ENCODE measurements around the gene MYL6B.
"Not testable (repeated sequence)": the region's sequence is repeated elsewhere in the genome, so short reads cannot be mapped to it uniquely, and the experiment has no call there.

The MYL6B gene

GRCh38 chr12:56153678-56154065, 1.3 kb downstream of the MYL6B start:
- DNase-seq (ENCODE audit: low spot score): no peak

- no peak for DNase-seq (ENCODE audit: low spot score)
Observed at GRCh38 chr12:56154246-56154771, 1.9 kb downstream of the MYL6B start.

GRCh38 chr12:56154818-56155217, 2.4 kb downstream of the MYL6B start:
- DNase-seq (ENCODE audit: low spot score): no peak

- no peak for DNase-seq (ENCODE audit: low spot score)
Observed at GRCh38 chr12:56155256-56155845, 3.0 kb downstream of the MYL6B start.

- DNase-seq (ENCODE audit: low spot score): not testable (repeated sequence)
Observed at GRCh38 chr12:56156464-56157200, 4.2 kb downstream of the MYL6B start.

- DNase-seq (ENCODE audit: low spot score): peak; percentile 89
Observed at GRCh38 chr12:56157201-56158028, 5.0 kb downstream of the MYL6B start.

GRCh38 chr12:56158029-56158925, 5.9 kb downstream of the MYL6B start, which contains the start of gene MYL6:
TSS of gene MYL6 (plus strand) at chr12:56158359. CDS start at chr12:56158402, 43 bp downstream.
- DNase-seq (ENCODE audit: low spot score): peak; percentile 95

- DNase-seq (ENCODE audit: low spot score): peak; percentile 75
Observed at GRCh38 chr12:56158926-56159461, 6.6 kb downstream of the MYL6B start.

- no peak for DNase-seq (ENCODE audit: low spot score)
Observed at GRCh38 chr12:56159482-56160192, 7.2 kb downstream of the MYL6B start.

GRCh38 chr12:56160193-56160763, 7.9 kb downstream of the MYL6B start:
- no peak for DNase-seq (ENCODE audit: low spot score)

GRCh38 chr12:56160894-56161689, 8.7 kb downstream of the MYL6B start:
- DNase-seq (ENCODE audit: low spot score): no peak

GRCh38 chr12:56161690-56162351, 9.4 kb downstream of the MYL6B start:
- no peak for DNase-seq (ENCODE audit: low spot score)

- DNase-seq (ENCODE audit: low spot score): no peak
Observed at GRCh38 chr12:56162468-56163290, 10.3 kb downstream of the MYL6B start.

- no peak for DNase-seq (ENCODE audit: low spot score)
Observed at GRCh38 chr12:56163533-56164344, 11.4 kb downstream of the MYL6B start.

- no peak for DNase-seq (ENCODE audit: low spot score)
Observed at GRCh38 chr12:56164345-56164729, 11.9 kb downstream of the MYL6B start.

- no peak for DNase-seq (ENCODE audit: low spot score)
Observed at GRCh38 chr12:56165369-56165768, 13.0 kb downstream of the MYL6B start.

- DNase-seq (ENCODE audit: low spot score): no peak
Observed at GRCh38 chr12:56169229-56169759, 16.9 kb downstream of the MYL6B start.

All from left forelimb (tissue), 1 donor.